B cell (primary cell): ENCODE measurements around the gene GRP.

Source experiments
- EZH2 ChIP-seq: IDR thresholded peaks from 2 replicates; pipeline ENCODE4 v1.6.1; 2012; ENCODE audit warnings: borderline replicate concordance, low read depth, mild to moderate bottlenecking, moderate library complexity, low read length; ENCODE audit not compliant: insufficient read depth, poor library complexity, severe bottlenecking
- TF ChIP-seq, protein P1 (sequence below): fragments of 200-600 bp; IDR thresholded peaks from one replicate; pipeline ENCODE4 v1.8.0; 2022; ENCODE audit warnings: antibody characterized with exemption, mild to moderate bottlenecking

DNA sequence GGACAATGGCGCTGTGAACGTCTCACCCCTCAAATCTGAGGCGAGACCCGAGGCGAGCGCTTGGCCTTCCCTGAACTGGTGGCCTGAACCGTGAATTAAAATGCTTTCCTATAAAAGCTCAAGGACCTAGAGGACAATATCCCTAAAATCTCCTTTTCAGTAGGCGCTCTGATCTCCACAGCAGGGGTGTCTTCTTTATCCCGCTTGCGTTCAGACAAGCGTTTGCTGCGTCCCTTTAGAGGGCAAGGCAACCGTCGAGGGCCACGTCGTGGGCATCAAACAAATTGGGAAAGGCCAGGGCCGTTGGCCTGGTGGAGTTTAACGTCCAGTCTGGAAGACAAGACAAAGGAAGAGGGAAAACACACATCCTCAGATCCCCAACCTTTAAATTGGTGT is 54.6 kb downstream of the GRP start:
- TF ChIP-seq, protein P1, sequence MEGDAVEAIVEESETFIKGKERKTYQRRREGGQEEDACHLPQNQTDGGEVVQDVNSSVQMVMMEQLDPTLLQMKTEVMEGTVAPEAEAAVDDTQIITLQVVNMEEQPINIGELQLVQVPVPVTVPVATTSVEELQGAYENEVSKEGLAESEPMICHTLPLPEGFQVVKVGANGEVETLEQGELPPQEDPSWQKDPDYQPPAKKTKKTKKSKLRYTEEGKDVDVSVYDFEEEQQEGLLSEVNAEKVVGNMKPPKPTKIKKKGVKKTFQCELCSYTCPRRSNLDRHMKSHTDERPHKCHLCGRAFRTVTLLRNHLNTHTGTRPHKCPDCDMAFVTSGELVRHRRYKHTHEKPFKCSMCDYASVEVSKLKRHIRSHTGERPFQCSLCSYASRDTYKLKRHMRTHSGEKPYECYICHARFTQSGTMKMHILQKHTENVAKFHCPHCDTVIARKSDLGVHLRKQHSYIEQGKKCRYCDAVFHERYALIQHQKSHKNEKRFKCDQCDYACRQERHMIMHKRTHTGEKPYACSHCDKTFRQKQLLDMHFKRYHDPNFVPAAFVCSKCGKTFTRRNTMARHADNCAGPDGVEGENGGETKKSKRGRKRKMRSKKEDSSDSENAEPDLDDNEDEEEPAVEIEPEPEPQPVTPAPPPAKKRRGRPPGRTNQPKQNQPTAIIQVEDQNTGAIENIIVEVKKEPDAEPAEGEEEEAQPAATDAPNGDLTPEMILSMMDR = no peak
- no peak for TF ChIP-seq EZH2
